Tibial nerve (tissue), 4 donors: ENCODE results near the gene ANAPC10.

Experiments
- EP300 ChIP-seq, 2 donors: sonication (generic); formaldehyde crosslinking; IDR thresholded peaks; one replicate each; pipeline ENCODE4 v1.6.1; 2017; ENCODE audit warnings: antibody characterized with exemption in 2 of 2, mild to moderate bottlenecking in 1 of 2
- POLR2A ChIP-seq, 2 donors: fragments of 450-650 bp; IDR thresholded peaks; one replicate each; pipeline ENCODE4 v1.6.1; 2017; ENCODE audit warnings: antibody characterized with exemption in 2 of 2, mild to moderate bottlenecking in 2 of 2, moderate library complexity in 2 of 2
- TF ChIP-seq, protein P1 (sequence below), 5 experiments: fragments of 200-600 bp in 3 of 5; fragments of 450-650 bp in 2 of 5; sonication (generic) in 3 of 5; IDR thresholded peaks; one replicate each; pipeline ENCODE4 v1.5.1; 2016 to 2019; ENCODE audit warnings: antibody characterized with exemption in 5 of 5, mild to moderate bottlenecking in 3 of 5, moderate library complexity in 2 of 5

DNA sequence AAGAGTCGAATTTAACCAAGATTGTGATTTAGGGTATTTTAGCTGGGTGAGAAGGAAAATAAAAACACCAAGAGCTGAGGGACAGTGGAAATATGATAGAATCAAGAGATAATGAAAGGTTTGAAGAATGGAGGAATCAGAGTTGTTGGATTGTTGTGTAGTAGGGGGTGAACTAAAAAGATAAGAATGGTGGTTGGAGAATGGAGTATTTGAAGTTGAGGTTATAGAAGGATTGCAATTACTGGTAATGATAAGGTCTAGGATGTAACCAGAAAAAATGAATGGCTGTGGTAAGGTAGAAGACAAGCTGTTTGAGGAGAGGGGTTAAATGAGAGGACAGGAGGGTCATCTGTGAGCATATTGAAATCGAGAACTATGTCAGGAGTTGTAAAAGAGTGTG lies 4.6 kb upstream of the ANAPC10 start:
- TF ChIP-seq POLR2A (IDR thresholded peaks at IDR 0.05) (no peak), EP300 (IDR thresholded peaks at IDR 0.05) (no peak)
- TF ChIP-seq, protein P1, sequence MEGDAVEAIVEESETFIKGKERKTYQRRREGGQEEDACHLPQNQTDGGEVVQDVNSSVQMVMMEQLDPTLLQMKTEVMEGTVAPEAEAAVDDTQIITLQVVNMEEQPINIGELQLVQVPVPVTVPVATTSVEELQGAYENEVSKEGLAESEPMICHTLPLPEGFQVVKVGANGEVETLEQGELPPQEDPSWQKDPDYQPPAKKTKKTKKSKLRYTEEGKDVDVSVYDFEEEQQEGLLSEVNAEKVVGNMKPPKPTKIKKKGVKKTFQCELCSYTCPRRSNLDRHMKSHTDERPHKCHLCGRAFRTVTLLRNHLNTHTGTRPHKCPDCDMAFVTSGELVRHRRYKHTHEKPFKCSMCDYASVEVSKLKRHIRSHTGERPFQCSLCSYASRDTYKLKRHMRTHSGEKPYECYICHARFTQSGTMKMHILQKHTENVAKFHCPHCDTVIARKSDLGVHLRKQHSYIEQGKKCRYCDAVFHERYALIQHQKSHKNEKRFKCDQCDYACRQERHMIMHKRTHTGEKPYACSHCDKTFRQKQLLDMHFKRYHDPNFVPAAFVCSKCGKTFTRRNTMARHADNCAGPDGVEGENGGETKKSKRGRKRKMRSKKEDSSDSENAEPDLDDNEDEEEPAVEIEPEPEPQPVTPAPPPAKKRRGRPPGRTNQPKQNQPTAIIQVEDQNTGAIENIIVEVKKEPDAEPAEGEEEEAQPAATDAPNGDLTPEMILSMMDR (IDR thresholded peaks at IDR 0.05): no peak
